ENCODE data around the gene HMGB3.

GRCh38 chrX:150984169-150984824 is 1.2 kb downstream of the HMGB3 start:
- TF ChIP-seq, protein P1, sequence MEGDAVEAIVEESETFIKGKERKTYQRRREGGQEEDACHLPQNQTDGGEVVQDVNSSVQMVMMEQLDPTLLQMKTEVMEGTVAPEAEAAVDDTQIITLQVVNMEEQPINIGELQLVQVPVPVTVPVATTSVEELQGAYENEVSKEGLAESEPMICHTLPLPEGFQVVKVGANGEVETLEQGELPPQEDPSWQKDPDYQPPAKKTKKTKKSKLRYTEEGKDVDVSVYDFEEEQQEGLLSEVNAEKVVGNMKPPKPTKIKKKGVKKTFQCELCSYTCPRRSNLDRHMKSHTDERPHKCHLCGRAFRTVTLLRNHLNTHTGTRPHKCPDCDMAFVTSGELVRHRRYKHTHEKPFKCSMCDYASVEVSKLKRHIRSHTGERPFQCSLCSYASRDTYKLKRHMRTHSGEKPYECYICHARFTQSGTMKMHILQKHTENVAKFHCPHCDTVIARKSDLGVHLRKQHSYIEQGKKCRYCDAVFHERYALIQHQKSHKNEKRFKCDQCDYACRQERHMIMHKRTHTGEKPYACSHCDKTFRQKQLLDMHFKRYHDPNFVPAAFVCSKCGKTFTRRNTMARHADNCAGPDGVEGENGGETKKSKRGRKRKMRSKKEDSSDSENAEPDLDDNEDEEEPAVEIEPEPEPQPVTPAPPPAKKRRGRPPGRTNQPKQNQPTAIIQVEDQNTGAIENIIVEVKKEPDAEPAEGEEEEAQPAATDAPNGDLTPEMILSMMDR (conservative IDR thresholded peaks at IDR 0.05; ENCODE audit: low read depth in 2 of 2), result no peak
- TF ChIP-seq EZH2phosphoT487 (IDR thresholded peaks at IDR 0.05; ENCODE audit: unreplicated experiment) (no peak), EZH2 (IDR thresholded peaks at IDR 0.05; ENCODE audit: low read depth, unreplicated experiment) (no peak), CREB1 (CRISPR knock-in tag; IDR thresholded peaks at IDR 0.05; ENCODE audit: low read depth) (no peak), ZNF331 (CRISPR knock-in tag; IDR thresholded peaks at IDR 0.05; ENCODE audit: low read depth) (no peak), ZNF114 (CRISPR knock-in tag; IDR thresholded peaks at IDR 0.05) (no peak), ETS1 (IDR thresholded peaks at IDR 0.05) (no peak), REST (IDR thresholded peaks at IDR 0.05; ENCODE audit: unreplicated experiment) (no peak), POLR2AphosphoS5 (IDR thresholded peaks at IDR 0.05; ENCODE audit: low read depth) (no peak), JUNB (IDR thresholded peaks at IDR 0.05; ENCODE audit: unreplicated experiment) (no peak), STAT1 (IDR thresholded peaks at IDR 0.05; ENCODE audit: unreplicated experiment) (no peak), ZNF462 (CRISPR knock-in tag; IDR thresholded peaks at IDR 0.05) (no peak)

Data from GM23338 (cell line).